Naive thymus-derived CD4-positive, alpha-beta T cell (primary cell): ENCODE measurements around the gene PTPRG. TPM values are rescaled to one million over a fixed set of nuclear protein-coding genes. Genes with fewer than 3 reads are reported as not detected.

Experiments used
- ATAC-seq: fragments of 150-1000 bp; cut with Tn5 transposase; 2 replicates; pipeline ENCODE4 v1.10.0; 2021; ENCODE audit warnings: mild to moderate bottlenecking, moderate library complexity
- CTCF ChIA-PET: fragments of 350-600 bp; sonication (Branson Sonifier 250); formaldehyde crosslinking; loops from one replicate; lab custom pipeline; 2021; ENCODE audit warnings: antibody characterized with exemption; lab: Charles Lee
- POLR2A ChIA-PET: fragments of 350-600 bp; sonication (Branson Sonifier 250); formaldehyde crosslinking; loops from one replicate; lab custom pipeline; 2021; ENCODE audit warnings: antibody characterized with exemption, inconsistent platforms; lab: Charles Lee
- DNase-seq, 9 donors: peaks; one replicate each; pipeline versions ENCODE4 v3.0.0 to v3.0.0-alpha.2; 2020 to 2022; ENCODE audit warnings: mixed read lengths in 1 of 9
- H3K27ac ChIP-seq: one replicate; pipeline ENCODE4 v1.7.0; 2013; ENCODE audit warnings: mild to moderate bottlenecking, low read depth, low read length, moderate library complexity
- H3K27me3 ChIP-seq, 2 donors: one replicate each; pipeline ENCODE4 v1.7.0; 2013; ENCODE audit warnings: low read length in 2 of 2, mild to moderate bottlenecking in 2 of 2, moderate library complexity in 2 of 2; ENCODE audit not compliant: control insufficient read depth in 2 of 2, insufficient read depth in 2 of 2
- H3K36me3 ChIP-seq, 3 experiments: 1 replicate in 2 of 3; 2 replicates in 1 of 3; pipeline ENCODE4 v1.7.0; 2013; ENCODE audit warnings: low read length in 3 of 3, mild to moderate bottlenecking in 3 of 3, moderate library complexity in 1 of 3; ENCODE audit not compliant: insufficient read depth in 3 of 3, control insufficient read depth in 2 of 3
- H3K4me1 ChIP-seq, 2 donors: one replicate each; pipeline ENCODE4 v1.7.0; 2013; ENCODE audit warnings: low read length in 2 of 2, mild to moderate bottlenecking in 2 of 2, moderate library complexity in 1 of 2; ENCODE audit not compliant: control insufficient read depth in 2 of 2, insufficient read depth in 2 of 2
- H3K4me3 ChIP-seq: 2 replicates; pipeline ENCODE4 v1.7.0; 2013; ENCODE audit warnings: mild to moderate bottlenecking, low read length
- H3K9me3 ChIP-seq, 3 experiments: 1 replicate in 2 of 3; 2 replicates in 1 of 3; pipeline ENCODE4 v1.7.0; 2013; ENCODE audit warnings: low read length in 3 of 3; ENCODE audit not compliant: control insufficient read depth in 2 of 3
- H3K27ac Mint-ChIP-seq, 9 donors: one replicate each; pipeline ENCODE4 v1.8.0; 2020 to 2022; ENCODE audit warnings: mixed read lengths in 9 of 9, mild to moderate bottlenecking in 8 of 9, moderate library complexity in 5 of 9, inconsistent platforms in 2 of 9
- H3K27me3 Mint-ChIP-seq, 5 donors: one replicate each; pipeline ENCODE4 v1.8.0; 2021 to 2022; ENCODE audit warnings: mixed read lengths in 5 of 5, mild to moderate bottlenecking in 1 of 5
- H3K36me3 Mint-ChIP-seq, 5 donors: one replicate each; pipeline ENCODE4 v1.8.0; 2020 to 2022; ENCODE audit warnings: mixed read lengths in 5 of 5, mild to moderate bottlenecking in 3 of 5, inconsistent platforms in 1 of 5
- H3K4me1 Mint-ChIP-seq, 7 donors: one replicate each; pipeline ENCODE4 v1.8.0; 2020 to 2022; ENCODE audit warnings: mixed read lengths in 7 of 7, mild to moderate bottlenecking in 3 of 7, inconsistent platforms in 1 of 7
- H3K4me3 Mint-ChIP-seq, 10 donors: one replicate each; pipeline ENCODE4 v1.8.0; 2020 to 2022; ENCODE audit warnings: mild to moderate bottlenecking in 10 of 10, mixed read lengths in 10 of 10, moderate library complexity in 6 of 10, inconsistent platforms in 2 of 10
- H3K9me3 Mint-ChIP-seq, 11 donors: one replicate each; pipeline ENCODE4 v1.8.0; 2020 to 2022; ENCODE audit warnings: mixed read lengths in 11 of 11, mild to moderate bottlenecking in 4 of 11, inconsistent platforms in 1 of 11, moderate library complexity in 1 of 11
- intact Hi-C, 2 donors: fragments of 100-400 bp; cut with micrococcal nuclease; formaldehyde crosslinking; loops; one replicate each; pipeline ENCODE4 v1.15.1; 2023
- polyA plus RNA-seq, 2 donors: library from polyadenylated mRNA; unstranded; fragments of 300-500 nt; fragmentation: Illumina TruSeq; gene quantifications; one replicate each; pipeline ENCODE4 v1.2.3, GENCODE V29; 2021
- total RNA-seq, 6 experiments: library from RNA in 5 of 6; stranded (reverse) in 5 of 6; gene quantifications; 1 replicate in 5 of 6; 2 replicates in 1 of 6; pipeline ENCODE4 v1.2.3 and lab custom pipeline; 2021 to 2026

PTPRG gene
- total and polyA plus RNA-seq, 7 experiments from 2014 or later: 0.17 to 1.7 TPM; not detected in 5

DNA sequence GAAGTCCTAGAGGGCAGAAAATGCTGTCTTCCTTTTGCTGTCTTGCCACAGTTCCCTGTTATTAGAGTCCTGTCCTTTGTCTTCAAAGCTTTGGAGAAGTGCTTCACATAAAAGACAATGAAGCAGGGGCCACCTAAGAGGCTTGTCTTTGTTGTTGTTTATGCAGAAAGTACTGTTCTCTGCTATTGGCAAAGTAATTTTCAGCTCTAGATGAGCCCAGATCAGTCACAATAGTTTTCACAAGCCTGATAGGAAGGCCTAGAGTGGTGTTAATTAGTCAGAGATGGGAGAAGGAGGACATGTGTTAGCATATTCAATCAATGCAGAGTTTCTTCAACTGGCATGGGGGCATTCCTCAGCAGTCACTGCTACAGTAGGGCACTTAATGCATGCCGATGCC lies 300.0 kb downstream of the PTPRG start:
- no peaks in the 10 kb centered on the region for H3K27me3 ChIP-seq
- DNase-seq: no peak
- ATAC-seq: no peak
- Mint-ChIP-seq H3K27me3 (peaks cover 4 to 15% (median 9%) of the 10 kb centered on the region in 5 donors), H3K4me1 (no peaks in the 10 kb centered on the region), H3K36me3 (no peaks in the 10 kb centered on the region), H3K4me3 (no peak overlapping the region), H3K9me3 (peaks cover 0 to 4% (median 0%) of the 10 kb centered on the region in 11 donors), H3K27ac (no peak overlapping the region)
- no peak overlapping the region for H3K27ac ChIP-seq
- H3K4me1 ChIP-seq: no peaks in the 10 kb centered on the region
- intact Hi-C loops: no loop called here
- ChIA-PET CTCF (no interaction called here), POLR2A (no interaction called here)
- H3K36me3 ChIP-seq: no peaks in the 10 kb centered on the region
- H3K9me3 ChIP-seq: no peaks in the 10 kb centered on the region
- H3K4me3 ChIP-seq: no peak overlapping the region

DNA sequence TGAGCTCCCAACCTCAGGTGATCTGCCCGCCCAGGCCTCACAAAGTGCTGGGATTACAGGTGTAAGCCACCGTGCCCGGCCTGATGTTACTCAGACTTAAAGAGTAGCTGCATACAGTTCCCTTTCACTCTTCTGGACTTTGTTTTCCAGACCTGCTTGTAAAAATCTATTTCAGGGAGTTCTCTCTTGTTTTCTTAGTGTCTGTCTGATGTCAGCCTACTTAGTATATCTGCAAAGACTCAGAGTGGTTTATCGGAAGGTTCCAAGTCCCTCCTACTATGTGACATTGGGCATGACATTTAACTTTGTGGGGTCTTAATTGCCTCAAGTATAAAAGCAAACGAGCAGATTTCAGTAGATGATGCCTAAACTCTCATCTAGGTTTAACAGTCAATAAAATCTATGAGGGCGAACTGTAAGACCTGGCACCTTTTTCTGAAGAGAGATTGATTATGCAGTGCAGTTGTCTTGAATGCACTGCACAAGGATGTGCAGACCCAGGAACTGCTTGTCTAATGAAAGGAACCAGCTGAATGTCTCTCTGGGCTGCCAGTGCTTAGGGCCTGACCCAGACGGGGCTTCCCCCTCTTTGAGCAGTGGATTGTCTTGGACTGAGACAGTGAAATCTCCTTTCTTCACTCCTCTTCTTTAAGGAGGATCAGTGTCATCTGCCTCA lies 301.4 kb downstream of the PTPRG start:
- intact Hi-C loops: no loop called here
- DNase-seq (no peak), ATAC-seq (no peak)
- no peaks in the 10 kb centered on the region for H3K36me3 Mint-ChIP-seq
- peaks cover 0 to 2% (median 0%) of the 10 kb centered on the region in 11 donors for H3K9me3 Mint-ChIP-seq
- ChIA-PET POLR2A (no interaction called here), CTCF (no interaction called here)
- peaks cover 0 to 13% (median 4%) of the 10 kb centered on the region in 5 donors for H3K27me3 Mint-ChIP-seq
- Histone ChIP-seq H3K4me3 (no peak overlapping the region), H3K27ac (no peak overlapping the region), H3K9me3 (no peaks in the 10 kb centered on the region), H3K27me3 (no peaks in the 10 kb centered on the region), H3K4me1 (no peaks in the 10 kb centered on the region), H3K36me3 (no peaks in the 10 kb centered on the region)
- H3K27ac Mint-ChIP-seq: no peak overlapping the region
- H3K4me1 Mint-ChIP-seq: no peaks in the 10 kb centered on the region
- H3K4me3 Mint-ChIP-seq: no peak overlapping the region

DNA sequence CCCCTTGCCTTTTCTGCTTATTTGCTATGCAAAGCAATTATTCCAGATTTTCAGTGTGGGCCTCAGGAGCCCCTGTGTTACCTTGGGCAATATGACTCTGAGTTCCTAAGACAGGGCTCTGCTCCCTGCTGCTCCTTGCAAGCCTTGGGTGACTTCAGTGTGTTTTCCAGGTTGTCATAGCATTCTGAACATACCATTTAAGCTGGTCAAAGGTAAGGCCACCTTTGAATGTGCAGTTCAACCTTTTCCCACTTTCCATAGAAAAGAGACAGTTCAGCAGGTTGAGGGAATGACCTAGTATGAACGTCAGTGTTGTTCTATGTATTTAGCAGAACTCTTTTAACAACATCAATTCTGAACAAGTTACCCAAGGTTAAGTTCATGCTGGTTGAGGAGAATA lies 302.2 kb downstream of the PTPRG start:
- peaks cover 0 to 12% (median 4%) of the 10 kb centered on the region in 5 donors for H3K27me3 Mint-ChIP-seq
- H3K27ac Mint-ChIP-seq: no peak overlapping the region
- no peaks in the 10 kb centered on the region for H3K4me1 Mint-ChIP-seq
- Histone ChIP-seq H3K4me1 (no peaks in the 10 kb centered on the region), H3K27me3 (no peaks in the 10 kb centered on the region), H3K27ac (no peak overlapping the region), H3K4me3 (no peak overlapping the region), H3K36me3 (no peaks in the 10 kb centered on the region), H3K9me3 (no peaks in the 10 kb centered on the region)
- DNase-seq (no peak), ATAC-seq (no peak)
- H3K9me3 Mint-ChIP-seq: peaks cover 0 to 2% (median 0%) of the 10 kb centered on the region in 11 donors
- POLR2A ChIA-PET: no interaction called here
- CTCF ChIA-PET: no interaction called here
- no peak overlapping the region for H3K4me3 Mint-ChIP-seq
- intact Hi-C loops: no loop called here
- H3K36me3 Mint-ChIP-seq: no peaks in the 10 kb centered on the region

- no peaks in the 10 kb centered on the region for H3K4me1 ChIP-seq
- ChIA-PET POLR2A (no interaction called here), CTCF (no interaction called here)
- ATAC-seq: no peak
- Mint-ChIP-seq H3K4me1 (no peaks in the 10 kb centered on the region), H3K9me3 (peaks cover 0 to 2% (median 0%) of the 10 kb centered on the region in 11 donors), H3K27me3 (peaks cover 0 to 10% (median 2%) of the 10 kb centered on the region in 5 donors), H3K27ac (no peak overlapping the region), H3K4me3 (no peak overlapping the region), H3K36me3 (no peaks in the 10 kb centered on the region)
- H3K27ac ChIP-seq: no peak overlapping the region
- intact Hi-C loops: no loop called here
- no peaks in the 10 kb centered on the region for H3K9me3 ChIP-seq
- DNase-seq: no peak
- no peaks in the 10 kb centered on the region for H3K27me3 ChIP-seq
- no peaks in the 10 kb centered on the region for H3K36me3 ChIP-seq
- no peak overlapping the region for H3K4me3 ChIP-seq
Observed at GRCh38 chr3:61864886-61865285, 303.5 kb downstream of the PTPRG start.

- Mint-ChIP-seq H3K27me3 (peaks cover 0 to 10% (median 0%) of the 10 kb centered on the region in 5 donors), H3K4me3 (no peak overlapping the region), H3K9me3 (peaks cover 0 to 2% (median 0%) of the 10 kb centered on the region in 11 donors), H3K36me3 (no peaks in the 10 kb centered on the region), H3K27ac (no peak overlapping the region), H3K4me1 (no peaks in the 10 kb centered on the region)
- no peak overlapping the region for H3K27ac ChIP-seq
- H3K4me3 ChIP-seq: no peak overlapping the region
- intact Hi-C loops: no loop called here
- ChIA-PET POLR2A (no interaction called here), CTCF (no interaction called here)
- H3K27me3 ChIP-seq: no peaks in the 10 kb centered on the region
- no peaks in the 10 kb centered on the region for H3K36me3 ChIP-seq
- no peaks in the 10 kb centered on the region for H3K4me1 ChIP-seq
- H3K9me3 ChIP-seq: no peaks in the 10 kb centered on the region
- no peak for ATAC-seq
- no peak for DNase-seq
Observed at GRCh38 chr3:61865466-61866152, 304.2 kb downstream of the PTPRG start.

DNA sequence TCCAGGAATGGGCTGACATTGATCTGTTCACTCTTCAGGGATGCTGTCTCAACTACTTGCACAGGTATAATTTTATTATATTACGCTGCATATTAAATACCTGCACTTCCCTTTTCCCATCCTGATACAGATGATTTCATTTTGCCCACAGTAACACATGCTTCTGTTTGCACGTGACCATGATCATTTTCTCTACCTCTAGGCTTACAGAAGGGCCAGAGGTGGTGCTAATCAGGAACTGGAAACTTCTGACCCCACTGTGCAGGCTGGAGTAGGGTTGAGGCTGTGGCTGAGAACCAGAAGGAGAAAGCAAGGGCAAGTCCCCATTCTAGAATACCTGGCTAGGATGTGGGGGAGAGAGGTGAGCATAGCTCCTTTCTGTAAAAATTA lies 304.8 kb downstream of the PTPRG start:
- no peaks in the 10 kb centered on the region for H3K27me3 ChIP-seq
- H3K4me1 ChIP-seq: no peaks in the 10 kb centered on the region
- intact Hi-C loops: no loop called here
- ChIA-PET POLR2A (no interaction called here), CTCF (no interaction called here)
- no peaks in the 10 kb centered on the region for H3K4me1 Mint-ChIP-seq
- no peak overlapping the region for H3K27ac ChIP-seq
- H3K36me3 Mint-ChIP-seq: no peaks in the 10 kb centered on the region
- H3K36me3 ChIP-seq: no peaks in the 10 kb centered on the region
- no peaks in the 10 kb centered on the region for H3K9me3 ChIP-seq
- peaks cover 0 to 4% (median 0%) of the 10 kb centered on the region in 11 donors for H3K9me3 Mint-ChIP-seq
- no peak overlapping the region for H3K4me3 Mint-ChIP-seq
- peaks cover 0 to 10% (median 0%) of the 10 kb centered on the region in 5 donors for H3K27me3 Mint-ChIP-seq
- no peak overlapping the region for H3K4me3 ChIP-seq
- no peak for DNase-seq
- ATAC-seq: no peak
- no peak overlapping the region for H3K27ac Mint-ChIP-seq
